NT2/D1 (cell line): ENCODE data around the gene NTN1.

ENCODE experiments used
- SUZ12 ChIP-seq: IDR thresholded peaks from 2 replicates; pipeline ENCODE4 v1.6.1; 2011; ENCODE audit not compliant: insufficient read length, insufficient read depth; ENCODE audit errors: extremely low read depth
- YY1 ChIP-seq: IDR thresholded peaks from 2 replicates; pipeline ENCODE4 v1.6.1; 2011; ENCODE audit not compliant: insufficient read length, insufficient read depth
- ZNF274 ChIP-seq: IDR thresholded peaks from 2 replicates; pipeline ENCODE4 v1.6.1; 2011; ENCODE audit warnings: mild to moderate bottlenecking, low read depth, low read length

GRCh38 chr17:9151091-9151490 lies 129.8 kb downstream of the NTN1 start:
- no peak for TF ChIP-seq YY1
- TF ChIP-seq ZNF274: no peak
- no peak for TF ChIP-seq SUZ12
